GM12801 (cell line): ENCODE measurements around the gene FCN3.

Experiments
- TF ChIP-seq, protein P1 (sequence below): IDR thresholded peaks from one replicate; pipeline ENCODE4 v1.5.1; 2011; ENCODE audit warnings: control low read depth; ENCODE audit not compliant: insufficient read length; ENCODE audit errors: extremely low read depth

The FCN3 gene

DNA sequence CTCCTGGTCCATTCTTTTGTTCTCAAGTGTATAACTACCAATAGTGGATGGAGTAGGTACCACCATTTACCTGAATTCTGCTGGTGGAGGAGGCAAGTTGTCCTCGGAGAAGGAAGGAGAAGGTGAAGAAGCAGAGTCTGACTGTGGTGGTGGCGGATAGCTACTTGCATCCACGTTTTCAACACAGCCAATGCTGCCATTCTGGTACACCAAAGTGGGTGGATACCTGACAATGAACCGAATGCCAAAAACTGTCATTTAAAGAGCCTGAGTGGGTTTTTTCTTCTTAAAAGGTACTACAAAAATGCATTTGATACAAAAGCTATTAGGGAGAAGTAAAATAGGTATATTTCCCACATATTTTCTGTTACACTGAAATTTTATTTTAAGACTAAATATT is 37.9 kb upstream of the FCN3 start:
- TF ChIP-seq, protein P1, sequence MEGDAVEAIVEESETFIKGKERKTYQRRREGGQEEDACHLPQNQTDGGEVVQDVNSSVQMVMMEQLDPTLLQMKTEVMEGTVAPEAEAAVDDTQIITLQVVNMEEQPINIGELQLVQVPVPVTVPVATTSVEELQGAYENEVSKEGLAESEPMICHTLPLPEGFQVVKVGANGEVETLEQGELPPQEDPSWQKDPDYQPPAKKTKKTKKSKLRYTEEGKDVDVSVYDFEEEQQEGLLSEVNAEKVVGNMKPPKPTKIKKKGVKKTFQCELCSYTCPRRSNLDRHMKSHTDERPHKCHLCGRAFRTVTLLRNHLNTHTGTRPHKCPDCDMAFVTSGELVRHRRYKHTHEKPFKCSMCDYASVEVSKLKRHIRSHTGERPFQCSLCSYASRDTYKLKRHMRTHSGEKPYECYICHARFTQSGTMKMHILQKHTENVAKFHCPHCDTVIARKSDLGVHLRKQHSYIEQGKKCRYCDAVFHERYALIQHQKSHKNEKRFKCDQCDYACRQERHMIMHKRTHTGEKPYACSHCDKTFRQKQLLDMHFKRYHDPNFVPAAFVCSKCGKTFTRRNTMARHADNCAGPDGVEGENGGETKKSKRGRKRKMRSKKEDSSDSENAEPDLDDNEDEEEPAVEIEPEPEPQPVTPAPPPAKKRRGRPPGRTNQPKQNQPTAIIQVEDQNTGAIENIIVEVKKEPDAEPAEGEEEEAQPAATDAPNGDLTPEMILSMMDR: no peak

DNA sequence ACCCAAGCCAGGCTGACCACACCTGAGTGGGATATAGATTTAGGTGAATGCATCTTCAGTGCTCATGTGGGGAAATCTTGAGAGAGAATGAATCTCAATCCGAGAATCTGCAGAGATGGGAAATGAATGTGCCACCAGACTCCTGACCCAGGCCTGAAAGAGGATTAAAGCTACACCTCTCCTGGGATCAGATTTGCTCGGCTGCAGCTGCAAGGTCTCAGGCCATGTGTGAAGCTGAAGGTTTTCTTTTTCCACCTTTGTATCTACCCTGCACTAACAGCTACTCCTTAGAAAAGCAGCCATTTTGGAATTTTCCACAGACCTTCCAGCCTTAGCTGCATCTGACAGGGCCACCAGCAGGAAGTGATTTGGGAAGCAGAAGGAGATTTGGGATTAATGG is 36.1 kb upstream of the FCN3 start:
- TF ChIP-seq, protein P1: no peak

DNA sequence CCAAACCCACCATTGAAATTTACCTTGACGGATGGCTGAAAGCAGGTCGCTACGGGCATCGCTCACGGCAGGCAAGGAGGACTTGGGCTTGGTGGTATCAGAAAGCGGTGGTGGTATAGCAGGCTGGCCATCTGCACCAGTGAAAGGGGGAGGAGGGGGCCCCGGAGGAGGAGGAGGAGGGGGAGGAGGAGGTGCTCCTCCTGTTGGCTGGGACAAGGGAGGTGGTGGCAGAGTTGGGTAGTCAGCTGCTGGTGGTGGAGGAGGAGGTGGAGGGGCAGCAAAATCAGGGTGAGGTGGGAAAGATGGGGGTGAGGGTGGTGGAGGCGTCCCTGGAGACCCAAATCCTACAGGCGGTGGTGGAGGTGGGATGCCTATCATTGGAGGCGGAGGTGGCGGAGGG is 35.0 kb upstream of the FCN3 start:
- TF ChIP-seq, protein P1: no peak

GRCh38 chr1:27408151-27408550 is 33.5 kb upstream of the FCN3 start:
- TF ChIP-seq, protein P1: no peak

- TF ChIP-seq, protein P1: no peak
Observed at GRCh38 chr1:27406362-27406680, 31.7 kb upstream of the FCN3 start.

DNA sequence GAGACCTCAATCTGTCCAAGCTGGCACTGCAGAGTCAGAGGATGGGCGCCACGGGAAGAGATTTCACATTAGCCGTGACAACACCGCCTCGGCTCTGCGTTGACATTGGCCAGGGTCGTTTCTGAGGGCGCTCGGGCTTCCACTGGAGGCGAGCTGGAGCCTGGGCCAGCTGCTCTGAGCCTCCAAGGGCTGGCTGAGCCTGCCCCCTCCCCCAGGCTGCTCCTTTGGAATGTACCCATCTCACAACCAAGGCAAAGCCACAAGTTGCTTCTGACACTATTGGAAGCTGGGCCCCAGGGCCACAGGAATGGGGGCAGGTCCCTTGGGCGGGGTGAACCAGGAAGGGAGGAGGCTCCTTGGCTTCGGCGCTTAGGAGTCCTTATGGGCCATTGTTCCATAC is 30.4 kb upstream of the FCN3 start:
- TF ChIP-seq, protein P1: no peak

DNA sequence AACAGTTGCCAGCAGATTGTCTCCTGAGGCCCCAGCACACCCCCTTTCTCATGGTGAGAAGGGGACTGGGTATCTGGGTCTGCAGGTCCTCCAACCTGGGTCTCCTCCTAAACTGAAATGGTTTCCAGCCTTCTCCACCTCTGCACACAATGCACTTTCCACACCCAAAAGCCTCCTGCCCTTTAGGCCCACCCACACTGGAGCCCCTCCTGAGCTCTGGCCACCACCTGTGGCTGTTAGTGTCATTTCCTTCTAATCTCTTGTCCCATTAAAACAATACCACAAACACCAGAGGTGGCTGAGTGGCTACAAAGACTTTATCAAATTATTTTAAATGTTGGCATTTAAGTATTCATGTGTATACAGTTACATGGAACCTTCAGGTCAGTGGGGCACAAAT is 29.3 kb upstream of the FCN3 start:
- TF ChIP-seq, protein P1: no peak
